ENCODE results near the gene CCDC17.

DNA sequence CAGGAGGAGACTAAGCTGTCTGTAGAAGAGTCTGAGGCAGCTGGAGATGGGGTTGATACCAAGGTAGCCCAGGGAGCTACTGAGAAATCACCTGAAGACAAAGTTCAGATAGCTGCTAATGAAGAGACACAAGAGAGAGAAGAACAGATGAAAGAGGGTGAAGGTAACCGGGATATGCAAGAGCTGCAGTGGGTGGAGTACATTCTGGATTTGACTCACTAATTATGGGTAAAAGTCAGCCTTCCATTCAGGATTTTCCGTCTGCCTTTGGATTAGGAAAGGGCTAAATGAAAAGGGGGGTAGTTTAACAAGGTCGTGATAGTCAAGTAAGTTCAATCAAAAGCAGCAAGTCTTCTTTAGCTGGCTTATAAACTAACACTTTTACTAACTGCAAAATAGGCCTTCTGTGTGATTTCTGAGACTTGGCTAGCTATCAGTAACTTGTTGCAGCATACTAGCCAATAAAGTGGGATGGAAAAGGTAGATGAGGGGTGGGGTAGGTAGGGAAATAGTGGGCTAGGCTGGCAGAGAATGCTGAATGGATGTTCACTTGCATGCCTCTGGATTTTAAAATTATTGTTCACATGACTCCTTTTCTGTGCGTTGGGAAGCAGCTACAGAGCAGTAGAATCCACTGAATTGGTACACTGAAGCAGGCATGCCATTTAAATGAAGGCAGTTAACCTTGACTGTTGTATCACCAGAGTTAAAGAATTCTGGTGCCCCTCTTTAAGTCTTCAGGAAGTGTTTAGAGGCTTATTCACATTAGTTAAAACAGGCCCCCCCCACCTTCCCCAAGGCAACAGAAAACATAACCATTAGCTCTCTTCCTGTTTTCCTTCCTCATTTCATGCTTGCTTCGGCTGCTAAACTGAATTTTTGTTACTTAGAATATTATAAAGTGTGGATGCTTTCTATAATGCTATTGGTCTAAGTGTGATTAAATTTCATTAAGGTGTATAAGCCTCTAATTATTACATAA, 15.4 kb downstream of the CCDC17 start:
- TF ChIP-seq ZNF274 (IDR thresholded peaks at IDR 0.05; ENCODE audit: low read depth, low read length) (no peak), YY1 (IDR thresholded peaks at IDR 0.05; ENCODE audit: insufficient read depth, insufficient read length) (no peak)

All from NT2/D1 (cell line).